ENCODE data around the gene CACYBP.
"Not testable (repeated sequence)": the region's sequence is repeated elsewhere in the genome, so short reads cannot be mapped to it uniquely, and the experiment has no call there.

The CACYBP gene

DNA sequence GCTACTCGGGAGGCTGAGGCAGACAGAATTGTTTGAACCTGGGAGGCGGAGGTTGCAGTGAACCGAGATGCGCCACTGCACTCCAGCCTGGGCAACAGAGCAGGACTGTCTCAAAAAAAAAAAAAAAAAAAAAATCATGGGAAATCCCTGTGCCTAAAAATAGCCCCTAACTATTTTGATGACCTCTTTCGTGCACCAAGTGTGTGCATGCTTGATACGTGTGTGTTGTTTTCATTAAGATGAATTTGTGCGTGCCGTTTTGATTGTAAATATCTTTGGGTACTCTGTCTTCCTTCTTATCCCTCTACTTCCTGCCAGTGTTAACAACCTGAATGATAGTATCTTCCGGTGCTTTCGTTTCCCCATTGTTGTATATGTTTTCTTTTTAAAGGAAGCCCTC is 9.8 kb downstream of the CACYBP start:
- no peak for DNase-seq (ENCODE audit: low read depth)

GRCh38 chr1:175013445-175013844 is 13.7 kb downstream of the CACYBP start:
- DNase-seq (ENCODE audit: low read depth) = no peak

DNA sequence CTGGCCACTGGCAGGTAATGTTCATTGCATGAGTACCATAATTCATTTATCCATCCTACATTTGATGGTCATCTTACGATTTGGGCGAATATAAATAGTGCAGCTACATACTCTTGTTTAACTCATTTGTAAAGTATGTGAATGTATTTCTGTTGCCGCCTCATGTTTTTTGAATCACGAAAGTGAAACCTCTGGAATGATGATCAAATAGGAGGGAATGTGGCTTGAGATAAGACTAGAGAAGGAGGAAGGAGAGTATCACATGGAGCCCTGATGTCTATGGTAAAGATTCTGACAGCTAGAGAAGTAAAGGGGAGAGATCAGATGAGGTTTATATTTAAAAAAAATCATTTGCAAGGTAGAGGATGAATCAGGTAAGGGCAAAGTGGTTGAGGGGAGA is 15.5 kb downstream of the CACYBP start:
- DNase-seq (ENCODE audit: low read depth) = no peak

- DNase-seq (ENCODE audit: low read depth) = no peak
These were observed 19.8 kb downstream of the CACYBP start for GRCh38 chr1:175019524-175019923.

GRCh38 chr1:175023043-175023921 is 23.5 kb downstream of the CACYBP start, which contains the start of gene MRPS14:
Gene MRPS14, minus strand, starts transcription at chr1:175023425. Its CDS starts 17 bp downstream, at chr1:175023408.
- DNase-seq (ENCODE audit: low read depth) = peak; percentile 85

DNA sequence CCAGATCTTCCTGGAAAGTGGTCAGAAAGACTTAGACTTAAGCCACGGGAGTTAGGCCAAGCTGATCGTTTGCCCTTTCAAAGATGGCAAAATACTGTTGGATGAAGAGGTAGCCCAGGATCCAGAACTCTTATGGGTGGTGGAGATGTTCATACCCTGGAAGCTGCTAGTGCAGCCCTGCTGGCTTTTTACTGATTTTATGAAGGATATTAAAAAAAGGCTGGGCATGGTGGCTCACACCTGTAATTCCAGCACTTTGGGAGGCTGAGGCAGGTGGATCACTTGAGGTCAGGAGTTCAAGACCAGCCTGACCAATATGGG is 24.1 kb downstream of the CACYBP start:
- not testable (repeated sequence) for DNase-seq (ENCODE audit: low read depth)

- no peak for DNase-seq (ENCODE audit: low read depth)
These were observed 25.0 kb downstream of the CACYBP start for GRCh38 chr1:175024773-175025172.

- DNase-seq (ENCODE audit: low read depth) = no peak
These were observed 34.2 kb downstream of the CACYBP start for GRCh38 chr1:175033953-175034352.

GRCh38 chr1:175034775-175035174 is 35.0 kb downstream of the CACYBP start:
- DNase-seq (ENCODE audit: low read depth) = no peak

DNA sequence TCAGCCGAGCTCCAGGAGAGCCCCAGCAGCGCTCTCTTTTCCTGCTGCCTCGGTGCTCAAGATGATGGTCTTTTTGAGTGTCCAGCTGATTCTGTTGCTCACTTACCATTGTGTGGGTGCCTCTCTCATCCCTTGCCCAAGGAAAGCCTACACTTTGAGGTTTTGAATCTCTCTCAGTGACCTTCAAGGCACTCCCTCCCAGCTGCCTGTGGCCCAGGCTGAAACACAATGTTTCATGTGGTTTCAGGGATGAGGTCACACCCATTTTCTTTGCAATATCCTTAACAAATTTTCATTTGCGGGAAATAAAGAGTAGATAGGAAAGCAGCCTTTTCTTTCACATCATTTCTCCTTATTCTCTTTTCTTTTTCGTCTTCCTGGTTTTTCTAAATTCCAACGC is 36.1 kb downstream of the CACYBP start:
- DNase-seq (ENCODE audit: low read depth) = no peak

GRCh38 chr1:175036476-175036875 is 36.7 kb downstream of the CACYBP start:
- DNase-seq (ENCODE audit: low read depth) = no peak

DNA sequence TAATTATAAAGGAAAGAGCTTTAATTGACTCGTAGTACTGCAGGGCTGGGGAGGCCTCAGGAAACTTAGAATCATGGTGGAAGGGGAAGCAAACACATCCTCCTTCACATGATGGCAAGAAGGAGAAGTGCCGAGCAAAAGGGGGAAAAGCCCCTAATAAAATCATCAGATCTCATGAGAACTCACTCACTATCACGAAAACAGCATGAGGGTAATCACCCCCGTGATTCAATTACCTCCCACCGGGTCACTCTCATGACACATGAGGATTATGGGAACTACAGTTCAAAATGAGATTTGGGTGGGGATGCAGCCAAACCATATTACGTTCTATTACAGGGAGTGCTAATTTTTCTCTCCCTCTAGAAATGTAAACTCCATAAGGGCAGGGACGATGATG is 37.7 kb downstream of the CACYBP start:
- DNase-seq (ENCODE audit: low read depth) = no peak

GRCh38 chr1:175040324-175040879 is 40.7 kb downstream of the CACYBP start:
- DNase-seq (ENCODE audit: low read depth) = no peak

DNA sequence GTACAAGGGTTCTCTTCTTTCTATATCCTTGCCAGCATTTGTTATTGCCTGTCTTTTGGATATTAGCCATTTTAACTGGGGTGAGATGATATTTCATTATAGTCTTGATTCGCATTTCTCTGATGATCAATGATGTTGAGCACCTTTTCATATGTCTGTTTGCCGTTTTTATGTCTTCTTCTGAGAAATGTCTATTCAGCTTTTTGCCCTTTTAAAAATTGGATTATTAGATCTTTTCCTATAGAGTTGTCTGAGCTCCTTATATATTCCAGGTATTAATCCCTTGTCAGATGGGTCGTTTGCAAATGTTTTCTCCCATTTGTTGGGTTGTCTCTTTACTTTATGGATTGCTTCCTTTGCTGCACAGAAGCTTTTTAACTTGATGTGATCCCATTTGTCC is 42.9 kb downstream of the CACYBP start:
- DNase-seq (ENCODE audit: low read depth) = no peak

- DNase-seq (ENCODE audit: low read depth) = no peak
These were observed 44.1 kb downstream of the CACYBP start for GRCh38 chr1:175043824-175044223.

GRCh38 chr1:175044591-175044990 is 44.8 kb downstream of the CACYBP start:
- not testable (repeated sequence) for DNase-seq (ENCODE audit: low read depth)

DNA sequence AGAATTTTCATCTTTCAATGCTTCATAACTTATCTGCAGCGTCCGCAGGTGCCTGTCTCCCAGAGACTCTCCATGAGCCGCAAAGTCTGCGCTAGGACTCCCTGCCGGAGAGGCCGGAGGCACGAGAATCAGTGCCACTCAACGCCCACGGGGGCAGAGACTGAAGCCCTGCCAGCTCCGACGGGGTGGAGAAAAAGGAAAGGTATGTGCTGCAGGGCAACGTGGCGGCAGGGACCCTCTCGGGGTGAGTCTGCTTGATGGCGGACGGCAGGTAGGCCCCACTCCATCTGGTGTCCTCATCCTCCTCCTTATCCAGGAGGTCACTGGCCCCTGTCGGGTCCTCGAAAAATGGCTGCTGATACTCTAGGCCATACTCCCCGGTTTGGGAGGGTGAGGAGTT is 45.4 kb downstream of the CACYBP start:
- no peak for DNase-seq (ENCODE audit: low read depth)

DNA sequence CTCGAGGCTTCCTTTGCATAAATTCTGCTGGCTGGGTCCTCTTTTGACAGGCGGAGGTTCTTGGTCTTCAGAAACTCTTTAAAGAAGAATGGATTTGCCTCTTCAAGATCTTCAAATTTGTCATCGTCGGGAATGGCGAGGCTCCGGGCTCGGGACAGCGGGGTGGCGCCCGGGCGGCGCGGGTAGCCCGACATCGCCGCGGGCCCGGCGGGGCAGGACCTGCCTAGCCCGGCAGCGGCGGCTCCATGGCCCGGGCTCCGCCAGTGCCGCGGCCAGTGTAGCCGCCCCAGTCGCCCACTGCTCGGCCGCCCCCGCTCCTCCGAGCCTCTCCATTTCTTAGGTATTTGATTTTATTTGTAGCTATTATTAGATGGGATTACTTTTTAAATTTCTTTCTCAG is 45.8 kb downstream of the CACYBP start:
- DNase-seq (ENCODE audit: low read depth) = no peak

DNA sequence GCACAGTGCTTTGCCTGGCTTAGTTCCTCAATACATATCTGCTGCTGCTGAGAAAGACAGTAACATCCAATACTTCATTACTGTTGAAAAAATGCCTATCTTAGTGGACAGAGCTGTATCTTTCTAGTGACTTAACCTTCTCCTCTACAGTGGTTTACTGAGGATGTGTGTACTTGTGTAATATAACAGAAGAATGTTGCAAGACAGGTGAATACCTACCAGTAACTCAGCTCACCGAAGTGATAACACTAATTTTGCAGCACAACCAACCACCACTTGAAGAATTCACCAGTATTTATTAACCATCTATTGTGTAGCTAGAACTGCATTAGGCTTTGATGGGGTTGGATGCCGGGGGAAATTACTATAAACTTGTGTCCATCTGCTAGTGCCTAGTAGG is 51.2 kb downstream of the CACYBP start:
- no peak for DNase-seq (ENCODE audit: low read depth)

DNA sequence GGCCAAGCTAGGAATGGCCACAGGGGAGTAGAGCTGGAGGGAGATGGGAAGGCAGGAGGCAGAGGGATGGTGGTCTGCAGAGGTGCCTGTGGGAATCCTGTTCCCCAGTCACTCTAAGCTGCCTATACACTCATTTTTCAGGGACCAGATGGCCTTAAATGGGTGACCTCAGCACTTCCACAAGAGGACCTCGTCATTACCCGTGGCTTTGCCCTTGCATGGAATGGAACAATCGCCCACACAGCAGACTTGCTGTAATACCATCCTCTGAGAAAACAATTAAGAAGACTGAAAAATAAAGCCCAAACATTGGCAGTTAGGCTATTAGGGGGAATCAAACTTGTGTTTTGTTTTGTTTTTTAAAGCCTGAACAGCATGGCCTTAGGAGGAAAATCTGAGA is 55.0 kb downstream of the CACYBP start:
- no peak for DNase-seq (ENCODE audit: low read depth)
